ENCODE data around the gene ADM2. TPM values are rescaled to one million over a fixed set of nuclear protein-coding genes. Genes with fewer than 3 reads are reported as not detected.

Gene ADM2
- total RNA-seq, 1 donor from 2014 or later = not detected

DNA sequence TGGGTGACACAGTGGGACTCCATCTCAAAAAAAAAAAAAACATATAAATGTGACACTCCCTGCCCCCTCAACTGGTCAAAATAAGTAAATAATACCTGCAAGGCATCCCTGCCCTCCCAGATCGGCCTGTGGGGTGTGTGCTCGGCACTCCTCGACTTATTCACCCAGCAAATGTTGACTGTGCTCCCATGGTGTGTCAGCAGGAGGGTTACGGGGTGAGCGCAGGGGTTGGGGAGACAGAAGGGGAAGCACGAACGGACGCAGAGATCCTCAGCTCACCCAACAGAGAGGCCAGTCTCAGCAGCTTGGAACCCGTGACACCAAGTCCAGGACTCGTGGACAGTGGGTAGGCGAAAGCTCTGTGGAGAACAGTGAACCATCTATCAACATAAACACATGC lies 1.6 kb upstream of the ADM2 start:
- ATAC-seq (ENCODE audit: poor library complexity) (no peak), DNase-seq (no peak)
- intact Hi-C loops (cut with DNase I) = no loop called here

GRCh38 chr22:50481045-50481439 lies 301 bp upstream of the ADM2 start:
- intact Hi-C loops (cut with DNase I) = no loop called here
- ATAC-seq (ENCODE audit: poor library complexity) (no peak), DNase-seq (no peak)

DNA sequence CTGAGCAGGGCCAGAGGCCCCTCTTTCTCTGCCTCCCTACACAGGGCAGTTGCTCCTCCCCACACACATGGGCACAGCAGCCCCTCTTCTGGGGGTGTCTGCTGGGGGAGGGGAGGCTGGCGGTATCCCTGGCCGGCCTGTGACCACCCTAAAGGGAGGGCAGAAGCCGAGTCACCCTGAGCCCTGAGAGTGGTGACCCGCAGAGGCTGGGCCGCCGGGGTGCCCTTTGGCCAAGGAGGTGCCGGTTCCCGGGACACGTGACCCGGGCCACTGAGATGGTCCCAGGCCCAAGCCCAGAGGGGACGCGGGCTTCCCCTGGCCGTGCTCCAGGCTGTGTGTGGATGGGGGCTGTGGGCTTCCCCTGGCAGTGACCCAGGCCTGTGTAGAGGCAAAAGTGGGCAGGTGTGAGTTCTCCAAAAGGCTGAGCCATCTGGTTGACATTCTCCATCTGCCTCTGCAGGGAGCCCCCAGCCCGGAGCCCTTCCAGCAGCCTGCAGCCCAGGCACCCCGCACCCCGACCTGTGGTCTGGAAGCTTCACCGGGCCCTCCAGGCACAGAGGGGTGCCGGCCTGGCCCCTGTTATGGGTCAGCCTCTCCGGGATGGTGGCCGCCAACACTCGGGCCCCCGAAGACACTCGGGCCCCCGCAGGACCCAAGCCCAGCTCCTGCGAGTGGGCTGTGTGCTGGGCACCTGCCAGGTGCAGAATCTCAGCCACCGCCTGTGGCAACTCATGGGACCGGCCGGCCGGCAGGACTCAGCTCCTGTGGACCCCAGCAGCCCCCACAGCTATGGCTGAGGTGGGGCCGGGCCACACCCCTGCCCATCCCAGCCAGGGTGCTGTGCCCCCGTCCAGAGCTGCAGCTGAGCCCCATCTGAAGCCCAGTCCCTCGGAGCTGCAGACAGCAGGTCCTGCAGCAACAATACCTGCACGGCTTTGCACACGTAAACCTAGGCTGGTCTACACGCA lies 1.0 kb downstream of the ADM2 start:
- intact Hi-C loops (cut with DNase I) = no loop called here
- DNase-seq = no peak
- ATAC-seq (ENCODE audit: poor library complexity) = no peak

DNA sequence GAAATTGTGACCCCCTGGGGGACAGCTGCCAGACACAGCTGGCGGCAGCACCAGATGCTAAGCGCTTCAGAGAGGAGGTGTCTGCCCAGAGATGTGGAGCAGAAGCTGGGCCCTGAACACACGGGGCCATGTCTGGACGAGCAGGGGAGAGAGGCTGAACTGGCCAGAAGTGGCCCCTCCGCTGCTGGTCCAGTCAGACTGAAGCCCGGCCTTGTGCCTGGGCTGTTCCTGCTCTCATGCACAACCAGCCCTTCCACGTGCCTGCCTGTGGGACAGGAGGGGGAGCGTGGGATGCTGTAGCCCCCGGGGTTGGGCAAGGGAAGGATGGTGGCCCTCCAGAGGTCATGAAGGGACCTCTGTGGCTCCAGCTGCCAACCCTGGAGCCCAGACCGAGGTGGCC lies 1.8 kb downstream of the ADM2 start:
- intact Hi-C loops (cut with DNase I) = no loop called here
- no peak for ATAC-seq (ENCODE audit: poor library complexity)
- DNase-seq = no peak

DNA sequence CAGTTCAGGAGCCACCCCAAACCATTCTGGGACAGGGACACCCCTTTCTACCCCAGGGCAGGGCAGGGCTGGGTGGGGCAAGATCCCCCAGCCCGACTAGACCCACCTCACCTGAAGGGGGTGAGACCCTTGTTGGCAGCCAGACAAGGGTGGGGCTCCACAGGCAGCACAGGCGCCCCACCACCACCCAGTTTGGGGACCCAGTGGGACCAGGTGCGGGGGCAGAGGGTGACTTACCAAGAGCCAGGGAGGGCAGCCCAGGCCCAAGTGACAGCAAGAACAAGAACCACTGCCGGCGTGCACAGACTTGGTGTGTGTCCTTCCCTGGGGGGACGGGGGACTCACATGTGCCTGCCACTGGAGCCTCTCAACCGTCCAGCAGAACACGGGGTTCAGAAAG lies 2.2 kb downstream of the ADM2 start:
- ATAC-seq (ENCODE audit: poor library complexity) = no peak
- intact Hi-C loops (cut with DNase I) = no loop called here
- no peak for DNase-seq

GRCh38 chr22:50483977-50484853 lies 2.9 kb downstream of the ADM2 start:
- DNase-seq (no peak), ATAC-seq (ENCODE audit: poor library complexity) (no peak)
- intact Hi-C loops (cut with DNase I) = no loop called here

GRCh38 chr22:50485221-50486131 lies 4.1 kb downstream of the ADM2 start:
- DNase-seq (no peak), ATAC-seq (ENCODE audit: poor library complexity) (no peak)
- intact Hi-C loops (cut with DNase I) = no loop called here

GRCh38 chr22:50486561-50487289 lies 5.4 kb downstream of the ADM2 start, which contains the start of gene MIOX:
Gene MIOX, plus strand, starts transcription at chr22:50486859. Its CDS starts 39 bp downstream, at chr22:50486898.
- ATAC-seq (ENCODE audit: poor library complexity) (no peak), DNase-seq (no peak)
- intact Hi-C loops (cut with DNase I) = no loop called here

DNA sequence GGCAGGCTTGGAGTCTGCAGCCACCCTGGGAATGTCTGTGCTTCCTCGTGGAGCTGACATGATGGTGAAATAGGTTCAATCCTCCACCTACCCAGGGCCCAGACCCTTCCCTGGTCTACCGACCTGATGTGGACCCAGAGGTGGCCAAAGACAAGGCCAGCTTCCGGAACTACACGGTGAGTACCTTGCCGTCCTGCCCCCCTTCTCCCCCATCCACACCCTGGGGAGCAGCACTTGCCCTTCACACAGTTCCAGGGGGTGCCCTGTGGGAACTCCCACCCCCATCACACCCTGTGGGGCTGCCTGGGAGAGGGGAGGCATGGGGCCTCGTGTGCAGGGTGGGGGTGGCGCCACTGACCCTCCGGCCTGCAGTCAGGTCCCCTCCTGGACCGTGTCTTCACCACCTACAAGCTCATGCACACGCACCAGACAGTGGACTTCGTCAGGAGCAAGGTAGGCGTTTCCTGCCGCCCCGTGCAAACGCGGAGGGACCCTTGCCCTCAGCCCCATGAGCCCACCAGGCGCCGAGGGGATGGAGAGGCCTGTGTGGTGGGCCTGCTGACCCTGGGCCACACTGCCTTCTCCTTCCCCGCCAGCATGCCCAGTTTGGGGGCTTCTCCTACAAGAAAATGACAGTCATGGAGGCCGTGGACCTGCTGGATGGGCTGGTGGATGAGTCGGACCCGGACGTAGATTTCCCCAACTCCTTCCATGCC lies 6.1 kb downstream of the ADM2 start:
- DNase-seq = no peak
- ATAC-seq (ENCODE audit: poor library complexity) = no peak
- intact Hi-C loops (cut with DNase I) = no loop called here

- ATAC-seq (ENCODE audit: poor library complexity) = no peak
- intact Hi-C loops (cut with DNase I) = no loop called here
- DNase-seq = no peak
Measured at GRCh38 chr22:50488006-50488677, 6.8 kb downstream of the ADM2 start.

DNA sequence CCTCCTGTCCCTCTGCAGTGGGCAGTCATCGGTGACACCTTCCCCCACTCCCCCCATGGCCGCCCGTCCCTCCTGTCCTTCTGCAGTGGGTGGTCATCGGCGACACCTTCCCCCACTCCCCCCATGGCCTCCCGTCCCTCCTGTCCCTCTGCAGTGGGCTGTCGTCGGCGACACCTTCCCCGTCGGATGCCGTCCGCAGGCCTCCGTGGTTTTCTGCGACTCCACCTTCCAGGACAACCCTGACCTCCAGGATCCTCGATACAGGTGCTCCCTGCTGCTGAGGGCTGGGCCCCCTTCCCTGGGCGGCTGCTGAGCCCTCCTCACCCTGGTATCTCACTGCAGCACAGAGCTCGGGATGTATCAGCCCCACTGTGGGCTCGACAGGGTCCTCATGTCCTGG lies 7.5 kb downstream of the ADM2 start:
- intact Hi-C loops (cut with DNase I) = no loop called here
- DNase-seq = no peak

GRCh38 chr22:50489363-50490243 lies 8.3 kb downstream of the ADM2 start:
- intact Hi-C loops (cut with DNase I) = no loop called here
- ATAC-seq (ENCODE audit: poor library complexity) = no peak
- no peak for DNase-seq

More for the DNA sequence above, 7.5 kb downstream of the ADM2 start:
- no peak for ATAC-seq (ENCODE audit: poor library complexity)

- no peak for ATAC-seq (ENCODE audit: poor library complexity)
- DNase-seq = no peak
- intact Hi-C loops (cut with DNase I) = no loop called here
Measured at GRCh38 chr22:50490531-50491308, 9.4 kb downstream of the ADM2 start.

DNA sequence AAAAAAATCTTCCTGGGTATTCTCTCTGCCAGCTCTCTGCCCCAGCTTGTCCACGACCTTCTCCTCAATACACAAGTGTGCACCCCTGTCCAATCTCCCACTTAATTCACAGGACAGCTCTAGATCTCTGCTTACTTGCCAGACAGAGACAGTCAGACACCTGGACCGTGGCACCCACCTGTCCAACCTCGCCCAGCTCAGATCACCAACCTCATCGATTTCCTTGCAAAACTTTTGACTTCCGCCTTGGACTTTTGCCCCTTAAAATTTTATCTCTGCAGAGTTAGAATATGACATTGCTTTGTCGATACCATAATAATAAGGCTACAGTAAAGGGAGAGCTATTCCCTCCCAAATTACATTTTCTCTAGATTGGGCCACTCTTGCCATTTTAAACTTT lies 15.8 kb downstream of the ADM2 start:
- no peak for ATAC-seq (ENCODE audit: poor library complexity)
- intact Hi-C loops (cut with DNase I) = no loop called here

GRCh38 chr22:50498322-50498890 lies 17.1 kb downstream of the ADM2 start:
- DNase-seq (peak; percentile 59), ATAC-seq (ENCODE audit: poor library complexity) (peak; percentile 79)
- intact Hi-C loops (cut with DNase I) = no loop called here

More for the DNA sequence above, 15.8 kb downstream of the ADM2 start:
- no peak for DNase-seq
